K562 (cell line): ENCODE data around the gene NONO. TPM values are rescaled to one million over a fixed set of nuclear protein-coding genes. Genes with fewer than 3 reads are reported as not detected.

ENCODE experiments used
- ATF1 ChIP-seq, 2 experiments: fragments of 450-650 bp in 1 of 2; IDR thresholded peaks; 2 replicates each; pipeline ENCODE4 v1.6.1; 2016; ENCODE audit warnings: missing compliant biosample characterization in 1 of 2, missing genetic modification characterization in 1 of 2
- BDP1 ChIP-seq: IDR thresholded peaks from 3 replicates; pipeline ENCODE4 v1.6.1; 2011; ENCODE audit not compliant: insufficient read length, insufficient read depth
- CREB3L1 ChIP-seq: fragments of 450-650 bp; IDR thresholded peaks from 2 replicates; pipeline ENCODE4 v1.6.1; 2014; ENCODE audit warnings: low read depth, mild to moderate bottlenecking, moderate library complexity, borderline replicate concordance
- DDX20 ChIP-seq: fragments of 450-650 bp; IDR thresholded peaks from 2 replicates; pipeline ENCODE4 v1.6.1; 2016; ENCODE audit warnings: missing genetic modification characterization, low read depth, mild to moderate bottlenecking, missing compliant biosample characterization, moderate library complexity
- GATAD2B ChIP-seq: fragments of 450-650 bp; IDR thresholded peaks from 2 replicates; pipeline ENCODE4 v1.6.1; 2017; ENCODE audit warnings: mild to moderate bottlenecking, borderline replicate concordance
- HLTF ChIP-seq: fragments of 450-650 bp; IDR thresholded peaks from 2 replicates; pipeline ENCODE4 v1.6.1; 2016
- MAZ ChIP-seq, 2 experiments: fragments of 450-650 bp in 1 of 2; sonication (generic) in 1 of 2; formaldehyde crosslinking; IDR thresholded peaks in 1 of 2; conservative IDR thresholded peaks in 1 of 2; 2 replicates each; pipeline versions ENCODE4 v1.4.0 to v1.5.0; 2020; ENCODE audit warnings: mild to moderate bottlenecking in 1 of 2, missing genetic modification reagents in 1 of 2
- PHF8 ChIP-seq: fragments of 200-600 bp; sonication (generic); IDR thresholded peaks from 2 replicates; pipeline ENCODE4 v1.6.1; 2012; ENCODE audit warnings: mixed run types, mild to moderate bottlenecking, inconsistent platforms, low read length, moderate library complexity, borderline replicate concordance
- PKNOX1 ChIP-seq: fragments of 450-650 bp; IDR thresholded peaks from 2 replicates; pipeline ENCODE4 v1.6.1; 2016
- POLR2B ChIP-seq: fragments of 450-650 bp; IDR thresholded peaks from 2 replicates; pipeline ENCODE4 v1.6.1; 2018; ENCODE audit warnings: low read depth; ENCODE audit not compliant: partially characterized antibody
- RBM22 ChIP-seq: fragments of 200-400 bp; formaldehyde crosslinking; IDR thresholded peaks from 2 replicates; pipeline ENCODE4 v1.6.1; 2018; ENCODE audit warnings: low read length, low read depth; ENCODE audit not compliant: poor library complexity, severe bottlenecking
- TSHZ1 ChIP-seq: fragments of 250-450 bp; sonication (Bioruptor Pico); IDR thresholded peaks from 2 replicates; pipeline ENCODE4 v1.4.0; 2020; ENCODE audit warnings: mild to moderate bottlenecking, moderate library complexity
- ZBTB7A ChIP-seq: IDR thresholded peaks from 2 replicates; pipeline ENCODE4 v1.6.1; 2011; ENCODE audit warnings: low read depth, mild to moderate bottlenecking, low read length, moderate library complexity, borderline replicate concordance; ENCODE audit not compliant: control insufficient read depth
- ZFX ChIP-seq: sonication (generic); formaldehyde crosslinking; IDR thresholded peaks from 2 replicates; pipeline ENCODE4 v1.8.0; 2022; ENCODE audit warnings: mild to moderate bottlenecking, missing genetic modification reagents, moderate library complexity
- polyA plus RNA-seq, 8 experiments: library from polyadenylated mRNA; depleted of rRNA in 4 of 8; stranded (reverse) in 5 of 8; unstranded in 3 of 8; fragments of >200 nt; fragmentation: Nextera tagmentation in 2 of 8; fragmentation: Illumina TruSeq in 1 of 8; extraction: Ambion mirVana in 2 of 8; extraction: Trizol in 1 of 8; gene quantifications; 2 replicates each; pipeline versions ENCODE4 v1.2.1 to v1.2.3, GENCODE V29; 2011 to 2014; ENCODE audit warnings: inconsistent platforms in 1 of 8, missing spikeins in 1 of 8
- total RNA-seq, 7 experiments: library from RNA; depleted of rRNA in 6 of 7; stranded (reverse); fragments of >200 nt in 6 of 7; fragmentation: Illumina TruSeq in 2 of 7; extraction: Trizol in 2 of 7; gene quantifications; 2 replicates each; pipeline versions ENCODE4 v1.2.1 to v1.2.3, GENCODE V29; 2011 to 2021; ENCODE audit warnings: low replicate concordance in 1 of 7

The NONO gene
- total and polyA plus RNA-seq, 9 of the 15 experiments (the other 6 are each of a cell fraction or from before 2014, with no cell fraction given): 333 to 651 (median 451) TPM

GRCh38 chrX:71254092-71254963 is 29.1 kb upstream of the NONO start, which contains the start of gene ZMYM3 (continued):
- 0 out of 2 replicates have a peak, but pooled peaks have one; percentile 31 for TF ChIP-seq ZFX (CRISPR knock-in tag)
- TF ChIP-seq CREB3L1: no peak; the same call in 1 of the 2 replicates
- TF ChIP-seq HLTF: no peak
- TF ChIP-seq ZBTB7A: peak; percentile 69; the same call in 1 of the 2 replicates
- TF ChIP-seq GATAD2B: peak; percentile 49; the same call in 1 of the 2 replicates
- peak; percentile 13 for TF ChIP-seq POLR2B
- TF ChIP-seq BDP1: no peak
- no peak for TF ChIP-seq ATF1 (CRISPR knock-in tag; IDR thresholded peaks at IDR 0.05)
- TF ChIP-seq ATF1 (tag; IDR thresholded peaks at IDR 0.05): 0 out of 2 replicates have a peak, but pooled peaks have one; percentile 22
- TF ChIP-seq TSHZ1 (CRISPR knock-in tag): no peak
- peak; percentile 97 for TF ChIP-seq PKNOX1
- peak; percentile 23; the same call in 1 of the 2 replicates for TF ChIP-seq PHF8
- TF ChIP-seq DDX20 (tag): no peak
- TF ChIP-seq RBM22: no peak
- TF ChIP-seq MAZ (CRISPR knock-in tag; conservative IDR thresholded peaks at IDR 0.05 in 1 of 2, IDR thresholded peaks at IDR 0.05 in 1 of 2): peak; percentile 71 to 86; a peak in 3 of 4 replicates
